ENCODE data around the gene PNLDC1. TPM values are rescaled to one million over a fixed set of nuclear protein-coding genes. Genes with fewer than 3 reads are reported as not detected.

PNLDC1 gene
- total and polyA plus RNA-seq, 2 of the 4 experiments (the other 2 are of a cell fraction) = not detected

DNA sequence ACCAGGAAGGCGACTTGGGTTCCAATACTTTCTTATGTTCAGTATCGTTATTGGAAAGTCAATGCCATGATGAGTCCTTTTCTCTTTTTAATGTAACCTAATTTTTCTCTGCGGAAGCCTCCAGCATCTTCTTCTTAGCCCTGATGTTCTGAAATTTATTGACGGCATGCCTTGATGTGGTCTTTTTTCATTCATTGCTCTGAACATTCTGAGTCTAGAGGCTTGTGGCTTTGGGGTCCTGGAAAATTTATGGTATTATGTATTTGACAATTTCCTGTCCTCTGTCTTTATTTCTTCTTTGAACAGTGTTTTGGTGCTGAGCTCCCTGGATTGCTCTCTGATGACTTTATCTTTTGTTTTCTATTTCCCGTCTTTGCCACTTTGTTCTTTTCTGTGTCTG lies 62.0 kb downstream of the PNLDC1 start:
- H3K14ac ChIP-seq (replicated peaks; ENCODE audit: low read depth, low read length) = no peak overlapping the region
- no peak overlapping the region for H4K5ac ChIP-seq (ENCODE audit: low read depth, low read length)
- no peak overlapping the region for H3K4me3 ChIP-seq (ENCODE audit: insufficient read depth, low read depth, low read length)
- no peak overlapping the region for H4K8ac ChIP-seq (ENCODE audit: low read depth in 2 of 2, low read length in 2 of 2)
- intact Hi-C loops (cut with micrococcal nuclease) (loop anchor here (2.0 to 5.0 kb wide), 2 partner anchors 225 to 277 kb away; no protein-coding TSS in a partner anchor), dilution Hi-C loops (cut with HindIII; ENCODE audit: low sequenced_read_pairs, unreplicated experiment) (no loop called here), in situ Hi-C loops (cut with MboI; ENCODE audit: low sequenced_read_pairs) (loop anchor here (10.0 to 25.0 kb wide), 2 partner anchors 183 to 600 kb away; no protein-coding TSS in a partner anchor)
- no peak overlapping the region for H2AFZ ChIP-seq (replicated peaks; ENCODE audit: low read length, poor library complexity)
- POLR2A ChIA-PET (ENCODE audit: unreplicated experiment) = no interaction called here
- no peak overlapping the region for H3K9ac ChIP-seq (ENCODE audit: low read depth, low read length)
- H3K56ac ChIP-seq (ENCODE audit: extremely low read depth, insufficient read depth, low read length) = no peak overlapping the region
- no peak overlapping the region for H2BK5ac ChIP-seq (ENCODE audit: low read depth, low read length, poor library complexity, severe bottlenecking)
- no peak overlapping the region for H4K91ac ChIP-seq (ENCODE audit: insufficient read depth, low read depth, low read length)
- no peaks in the 10 kb centered on the region for H4K20me1 ChIP-seq (ENCODE audit: insufficient read depth, low read length)
- 63% methylated on average over 1 of the region's 5 CpGs; no CpG with 5 or more reads in 1 of the 2 experiments for WGBS, 2 experiments (ENCODE audit: extremely low coverage in 2 of 2, insufficient read length in 1 of 2)
- H2AK9ac ChIP-seq (replicated peaks; ENCODE audit: low read depth, low read length, poor library complexity) = no peak overlapping the region
- no peaks in the 10 kb centered on the region for H3K4me1 ChIP-seq (ENCODE audit: control insufficient read depth, insufficient read depth, low read length)
- H3K23ac ChIP-seq (ENCODE audit: low read depth, low read length) = no peak overlapping the region
- no peak overlapping the region for H2BK120ac ChIP-seq (ENCODE audit: low read depth, low read length)
- no peak overlapping the region for H2AK5ac ChIP-seq (ENCODE audit: low read depth, low read length)
- H3K9me3 ChIP-seq (ENCODE audit: control insufficient read depth, insufficient read depth, low read length) = no peaks in the 10 kb centered on the region
- no peak overlapping the region for H2BK20ac ChIP-seq (ENCODE audit: low read depth, low read length)
- no TSS peak for BruUV-seq (replicated peaks)
- TF ChIP-seq CEBPB (IDR thresholded peaks at IDR 0.05; ENCODE audit: low read depth, low read length) = no peak
- TF ChIP-seq NFE2L2 (IDR thresholded peaks at IDR 0.05; ENCODE audit: low read depth, low read length) = no peak
- TF ChIP-seq MAZ (IDR thresholded peaks at IDR 0.05; ENCODE audit: borderline replicate concordance, low read depth, low read length) = no peak
- no peak for TF ChIP-seq RAD21 (IDR thresholded peaks at IDR 0.05; ENCODE audit: low read length)
- no peak for TF ChIP-seq BHLHE40 (IDR thresholded peaks at IDR 0.05; ENCODE audit: low read depth, low read length)
- TF ChIP-seq FOS (IDR thresholded peaks at IDR 0.05; ENCODE audit: low read depth, low read length) = no peak
- TF ChIP-seq RCOR1 (IDR thresholded peaks at IDR 0.05; ENCODE audit: insufficient replicate concordance, low read length) = no peak
- no peak for TF ChIP-seq MAFK (IDR thresholded peaks at IDR 0.05; ENCODE audit: low read depth, low read length)
- TF ChIP-seq RFX5 (IDR thresholded peaks at IDR 0.05; ENCODE audit: low read depth, low read length) = no peak
- no peak for TF ChIP-seq USF2 (IDR thresholded peaks at IDR 0.05; ENCODE audit: low read depth, low read length)
- no peak for TF ChIP-seq CHD1 (IDR thresholded peaks at IDR 0.05; ENCODE audit: low read depth, low read length)
- TF ChIP-seq POLR2A (IDR thresholded peaks at IDR 0.05; ENCODE audit: low read depth, low read length) = no peak
- TF ChIP-seq SMC3 (IDR thresholded peaks at IDR 0.05; ENCODE audit: low read depth, low read length) = no peak
- TF ChIP-seq CTCF (conservative IDR thresholded peaks at IDR 0.05; ENCODE audit: low read depth, low read length) = no peak
- TF ChIP-seq MXI1 (IDR thresholded peaks at IDR 0.05; ENCODE audit: borderline replicate concordance, low read depth, low read length) = no peak
- no peak for TF ChIP-seq ELK1 (IDR thresholded peaks at IDR 0.05; ENCODE audit: borderline replicate concordance, low read depth, low read length)
- CTCF ChIA-PET = no interaction called here
- no peaks in the 10 kb centered on the region for H3K36me3 ChIP-seq (ENCODE audit: control insufficient read depth, insufficient read depth, low read length)
- no peak overlapping the region for H2BK15ac ChIP-seq (ENCODE audit: low read depth, low read length)
- ATAC-seq (ENCODE audit: low read depth) (no peak), DNase-seq (no peak)
- H3K27ac ChIP-seq (ENCODE audit: insufficient read depth, low read length) = no peak overlapping the region
- no peak overlapping the region for H3K18ac ChIP-seq (ENCODE audit: low read depth, low read length)
- no peaks in the 10 kb centered on the region for H3K79me1 ChIP-seq (ENCODE audit: low read depth in 1 of 2, low read length in 2 of 2)
- no peak overlapping the region for H3K4ac ChIP-seq (ENCODE audit: low read depth, low read length)
- H3K9me1 ChIP-seq (ENCODE audit: insufficient read depth, low read length) = no peaks in the 10 kb centered on the region
- no peak overlapping the region for H3K4me2 ChIP-seq (ENCODE audit: low read depth, low read length)
- H3K27me3 ChIP-seq (ENCODE audit: control insufficient read depth, insufficient read depth, low read length) = peaks cover 2% of the 10 kb centered on the region
